GM12878 (cell line): ENCODE results near the gene MARVELD3. TPM values are rescaled to one million over a fixed set of nuclear protein-coding genes. Genes with fewer than 3 reads are reported as not detected.

Experiments used
- ATAC-seq: fragments of 200-7000 bp; cut with Tn5 transposase; 3 replicates; pipeline ENCODE4 v1.9.1; 2020; ENCODE audit warnings: mild to moderate bottlenecking, moderate library complexity
- BruUV-seq: library from RNA; stranded (reverse); fragments of 400-500 nt; replicated peaks from 2 replicates; lab custom pipeline; 2021; lab: Mats Ljungman, UMichigan
- CTCF ChIA-PET: fragments of 300-600 bp; sonication (Branson Sonifier 250); formaldehyde crosslinking; extraction: SDS; loops from one replicate; lab custom pipeline; 2021; ENCODE audit warnings: inconsistent platforms; lab: Yijun Ruan, JAX
- POLR2A ChIA-PET: fragments of 350-600 bp; formaldehyde crosslinking; extraction: SDS; loops from one replicate; lab custom pipeline; 2021; ENCODE audit warnings: inconsistent platforms; lab: Charles Lee
- RAD21 ChIA-PET: fragments of 300-600 bp; sonication (Branson Sonifier 250); formaldehyde crosslinking; loops from one replicate; lab custom pipeline; 2023; ENCODE audit warnings: antibody characterized with exemption; ENCODE audit not compliant: unreplicated experiment; lab: Charles Lee
- SMC1A ChIA-PET: fragments of 300-600 bp; sonication (Branson Sonifier 250); formaldehyde crosslinking; loops from one replicate; lab custom pipeline; 2023; ENCODE audit not compliant: unreplicated experiment, uncharacterized antibody; lab: Charles Lee
- DNase-seq: peaks from one replicate; pipeline ENCODE4 v3.0.0-alpha.2; 2011; ENCODE audit warnings: low read depth, low spot score
- FAIRE-seq: peaks from 3 replicates; lab custom pipeline; 2011; peaks lifted over from hg19 to GRCh38; lab: Jason Lieb, UNC
- H2AFZ ChIP-seq: 2 replicates; pipeline ENCODE4 v1.6.0; 2011; ENCODE audit warnings: low read depth, low read length, control low read depth; ENCODE audit not compliant: control insufficient read depth
- H3K27ac ChIP-seq: 2 replicates; pipeline ENCODE4 v1.5.1; 2011; ENCODE audit warnings: control low read depth; ENCODE audit not compliant: control insufficient read depth, insufficient read depth
- H3K27me3 ChIP-seq, 2 experiments: replicated peaks in 1 of 2; 2 replicates each; pipeline versions ENCODE4 v1.6.0 to v1.6.1; 2011; ENCODE audit warnings: low read length in 1 of 2; ENCODE audit not compliant: control insufficient read depth in 2 of 2, insufficient read depth in 2 of 2
- H3K36me3 ChIP-seq, 2 experiments: 2 replicates each; pipeline ENCODE4 v1.5.1; 2011; ENCODE audit warnings: low read length in 1 of 2; ENCODE audit not compliant: control insufficient read depth in 2 of 2, insufficient read depth in 2 of 2
- H3K4me1 ChIP-seq: 2 replicates; pipeline ENCODE4 v1.6.1; 2011; ENCODE audit warnings: mild to moderate bottlenecking, low read length, moderate library complexity, mixed read lengths; ENCODE audit not compliant: control insufficient read depth, insufficient read depth
- H3K4me2 ChIP-seq: 2 replicates; pipeline ENCODE4 v1.6.0; 2011; ENCODE audit warnings: control low read depth; ENCODE audit not compliant: control insufficient read depth, insufficient read depth
- H3K4me3 ChIP-seq: fragments of 200-600 bp; sonication (generic); 2 replicates; pipeline ENCODE4 v1.5.1; 2016
- H3K79me2 ChIP-seq: 2 replicates; pipeline ENCODE4 v1.6.0; 2011; ENCODE audit warnings: low read length; ENCODE audit not compliant: control insufficient read depth, insufficient read depth
- H3K9ac ChIP-seq: 2 replicates; pipeline ENCODE4 v1.8.0; 2011; ENCODE audit warnings: low read length, control low read depth, mixed read lengths; ENCODE audit not compliant: control insufficient read depth, insufficient read depth
- H3K9me3 ChIP-seq: replicated peaks from 3 replicates; pipeline ENCODE4 v1.5.1; 2011; ENCODE audit warnings: mild to moderate bottlenecking, low read length; ENCODE audit not compliant: control insufficient read depth, insufficient read depth
- H4K20me1 ChIP-seq: 2 replicates; pipeline ENCODE4 v1.6.0; 2011; ENCODE audit not compliant: control insufficient read depth, insufficient read depth
- BACH1 ChIP-seq: fragments of 450-650 bp; IDR thresholded peaks from 2 replicates; pipeline ENCODE4 v1.6.1; 2017; ENCODE audit warnings: mild to moderate bottlenecking, borderline replicate concordance
- CBFB ChIP-seq: IDR thresholded peaks from 2 replicates; pipeline ENCODE4 v1.6.1; 2016; ENCODE audit warnings: antibody characterized with exemption, low read depth
- FOXM1 ChIP-seq: IDR thresholded peaks from 2 replicates; pipeline ENCODE4 v1.6.1; 2012; ENCODE audit warnings: low read depth, mild to moderate bottlenecking, inconsistent platforms, low read length, moderate library complexity
- LARP7 ChIP-seq: fragments of 450-650 bp; IDR thresholded peaks from 2 replicates; pipeline ENCODE4 v1.6.1; 2017; ENCODE audit warnings: mild to moderate bottlenecking
- MLLT1 ChIP-seq: fragments of 450-650 bp; IDR thresholded peaks from 2 replicates; pipeline ENCODE4 v1.6.1; 2016; ENCODE audit warnings: mild to moderate bottlenecking
- MTA2 ChIP-seq: fragments of 450-650 bp; IDR thresholded peaks from 2 replicates; pipeline ENCODE4 v1.6.1; 2016; ENCODE audit warnings: low read depth, mild to moderate bottlenecking, moderate library complexity
- NR2C2 ChIP-seq: IDR thresholded peaks from 2 replicates; pipeline ENCODE4 v1.6.1; 2011; ENCODE audit warnings: borderline replicate concordance, low read depth; ENCODE audit not compliant: control insufficient read depth, insufficient read length
- PML ChIP-seq: IDR thresholded peaks from 2 replicates; pipeline ENCODE4 v1.6.1; 2012; ENCODE audit warnings: low read length, inconsistent platforms
- RAD51 ChIP-seq: fragments of 450-650 bp; IDR thresholded peaks from 2 replicates; pipeline ENCODE4 v1.6.1; 2016; ENCODE audit warnings: moderate library complexity, mild to moderate bottlenecking, inconsistent platforms
- SMC3 ChIP-seq: IDR thresholded peaks from 2 replicates; pipeline ENCODE4 v1.6.1; 2011; ENCODE audit warnings: low read length, improper control_type of control experiment, borderline replicate concordance
- TAF1 ChIP-seq: IDR thresholded peaks from 2 replicates; pipeline ENCODE4 v1.6.1; 2011; ENCODE audit warnings: mild to moderate bottlenecking, low read depth, low read length, borderline replicate concordance
- ZBED1 ChIP-seq: IDR thresholded peaks from 2 replicates; pipeline ENCODE4 v1.6.1; 2016; ENCODE audit warnings: borderline replicate concordance
- ZNF24 ChIP-seq: fragments of 450-650 bp; IDR thresholded peaks from 2 replicates; pipeline ENCODE4 v1.6.1; 2017; ENCODE audit warnings: antibody characterized with exemption, mild to moderate bottlenecking
- ZNF274 ChIP-seq: IDR thresholded peaks from one replicate; pipeline ENCODE4 v1.8.0; 2011; ENCODE audit not compliant: insufficient read length, insufficient read depth
- WGBS: methylation state at CpG from one replicate; pipeline ENCODE4 v1.1.6; 2016; ENCODE audit warnings: low lambda C conversion rate; ENCODE audit not compliant: insufficient replicate concordance, insufficient coverage; ENCODE audit errors: missing lambda C conversion rate; 5-methylcytosine and 5-hydroxymethylcytosine counted together
- in situ Hi-C: fragments of 300-500 bp; cut with MboI; formaldehyde crosslinking; loops from 9 replicates; pipeline ENCODE4 v1.14.3; 2018; ENCODE audit warnings: mixed read lengths
- intact Hi-C: fragments of 100-400 bp; cut with micrococcal nuclease; formaldehyde crosslinking; loops from one replicate; pipeline ENCODE4 v1.14.2; 2022; ENCODE audit not compliant: unreplicated experiment
- polyA plus RNA-seq, 11 experiments: library from polyadenylated mRNA; depleted of rRNA in 4 of 11; unstranded in 6 of 11; stranded (reverse) in 5 of 11; fragments of >200 nt; fragmentation: Nextera tagmentation in 4 of 11; fragmentation: Illumina TruSeq in 1 of 11; extraction: Ambion mirVana in 4 of 11; extraction: Trizol in 1 of 11; gene quantifications; 1 replicate in 1 of 11; 2 replicates in 10 of 11; pipeline versions ENCODE4 v1.2.1 to v1.2.3, GENCODE V29; 2011 to 2016; ENCODE audit warnings: inconsistent platforms in 2 of 11, missing spikeins in 2 of 11, low read depth in 1 of 11
- total RNA-seq, 4 experiments: library from RNA; depleted of rRNA in 3 of 4; stranded (reverse); fragments of >200 nt in 3 of 4; fragmentation: Illumina TruSeq in 1 of 4; extraction: Trizol in 1 of 4; gene quantifications; 2 replicates each; pipeline versions ENCODE4 v1.2.1 to v1.2.3, GENCODE V29; 2013 to 2021
- TF ChIP-seq, protein P1 (sequence below): fragments of 150-350 bp; IDR thresholded peaks from 2 replicates; pipeline ENCODE4 v1.6.1; 2014; ENCODE audit warnings: mild to moderate bottlenecking, low read depth, low read length

The MARVELD3 gene
- total and polyA plus RNA-seq, 10 of the 15 experiments (the other 5 are each of a cell fraction or from before 2014, with no cell fraction given), result 0.03 to 0.18 (median 0.09) TPM; not detected in 4

GRCh38 chr16:71610447-71610846 is 15.5 kb upstream of the MARVELD3 start:
- Histone ChIP-seq H2AFZ (no peak overlapping the region), H3K27ac (no peak overlapping the region), H3K4me1 (peaks cover 5% of the 10 kb centered on the region; the same call in 1 of the 2 replicates), H3K27me3 (no peaks in the 10 kb centered on the region), H3K4me3 (no peak overlapping the region), H3K9ac (no peak overlapping the region), H4K20me1 (no peaks in the 10 kb centered on the region), H3K79me2 (no peaks in the 10 kb centered on the region), H3K9me3 (no peaks in the 10 kb centered on the region), H3K36me3 (no peaks in the 10 kb centered on the region), H3K4me2 (peak overlapping the region; percentile 61)
- FAIRE-seq (no peak), DNase-seq (no peak), ATAC-seq (no peak)
- CTCF ChIA-PET, result interaction anchor here (0.5 to 7.0 kb wide), 69 partner anchors 9 to 421 kb away, joined by 3 to 312 read pairs (median 5); partner anchors contain the start of genes CHST4, IST1, TAT and ZNF23
- BruUV-seq, result no TSS peak
- SMC1A ChIA-PET, result interaction anchor here (0.6 to 5.9 kb wide), 33 partner anchors 10 to 444 kb away, joined by 3 to 162 read pairs (median 6); partner anchors contain the start of genes CHST4 and HP
- POLR2A ChIA-PET, result interaction anchor here (0.5 to 2.1 kb wide), 4 partner anchors 22 to 67 kb away, joined by 3 to 16 read pairs (median 5); no protein-coding TSS in a partner anchor
- RAD21 ChIA-PET, result interaction anchor here (0.7 to 6.2 kb wide), 26 partner anchors 14 to 351 kb away, joined by 3 to 213 read pairs (median 5); partner anchors contain the start of gene ZNF23
- TF ChIP-seq, protein P1, sequence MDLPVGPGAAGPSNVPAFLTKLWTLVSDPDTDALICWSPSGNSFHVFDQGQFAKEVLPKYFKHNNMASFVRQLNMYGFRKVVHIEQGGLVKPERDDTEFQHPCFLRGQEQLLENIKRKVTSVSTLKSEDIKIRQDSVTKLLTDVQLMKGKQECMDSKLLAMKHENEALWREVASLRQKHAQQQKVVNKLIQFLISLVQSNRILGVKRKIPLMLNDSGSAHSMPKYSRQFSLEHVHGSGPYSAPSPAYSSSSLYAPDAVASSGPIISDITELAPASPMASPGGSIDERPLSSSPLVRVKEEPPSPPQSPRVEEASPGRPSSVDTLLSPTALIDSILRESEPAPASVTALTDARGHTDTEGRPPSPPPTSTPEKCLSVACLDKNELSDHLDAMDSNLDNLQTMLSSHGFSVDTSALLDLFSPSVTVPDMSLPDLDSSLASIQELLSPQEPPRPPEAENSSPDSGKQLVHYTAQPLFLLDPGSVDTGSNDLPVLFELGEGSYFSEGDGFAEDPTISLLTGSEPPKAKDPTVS, result no peak
- no peak for TF ChIP-seq CBFB
- no peak for TF ChIP-seq MTA2
- no peak for TF ChIP-seq ZNF274
- TF ChIP-seq FOXM1, result no peak
- TF ChIP-seq PML, result no peak
- TF ChIP-seq BACH1, result no peak
- TF ChIP-seq TAF1, result no peak
- no peak for TF ChIP-seq ZNF24
- no peak for TF ChIP-seq RAD51
- TF ChIP-seq ZBED1, result no peak
- TF ChIP-seq LARP7, result no peak
- no peak for TF ChIP-seq NR2C2
- TF ChIP-seq SMC3, result no peak
- TF ChIP-seq MLLT1, result no peak
- in situ Hi-C loops (loop anchor here (5.0 kb wide), 2 partner anchors 108 to 198 kb away; no protein-coding TSS in a partner anchor), intact Hi-C loops (no loop called here)
- 95% methylated on average over 4 of the region's 4 CpGs for WGBS
